Gastroesophageal sphincter (tissue), 3 donors: Measurements from ENCODE around the gene PRKCZ.

Source experiments
- POLR2A ChIP-seq, 2 donors: fragments of 450-650 bp; IDR thresholded peaks; one replicate each; pipeline ENCODE4 v1.6.1; 2017; ENCODE audit warnings: antibody characterized with exemption in 2 of 2, mild to moderate bottlenecking in 2 of 2, moderate library complexity in 1 of 2
- TF ChIP-seq, protein P1 (sequence below), 4 experiments: fragments of 200-600 bp in 2 of 4; fragments of 450-650 bp in 2 of 4; sonication (generic) in 1 of 4; IDR thresholded peaks; one replicate each; pipeline ENCODE4 v1.5.1; 2017 to 2019; ENCODE audit warnings: antibody characterized with exemption in 4 of 4, mild to moderate bottlenecking in 2 of 4, moderate library complexity in 2 of 4

DNA sequence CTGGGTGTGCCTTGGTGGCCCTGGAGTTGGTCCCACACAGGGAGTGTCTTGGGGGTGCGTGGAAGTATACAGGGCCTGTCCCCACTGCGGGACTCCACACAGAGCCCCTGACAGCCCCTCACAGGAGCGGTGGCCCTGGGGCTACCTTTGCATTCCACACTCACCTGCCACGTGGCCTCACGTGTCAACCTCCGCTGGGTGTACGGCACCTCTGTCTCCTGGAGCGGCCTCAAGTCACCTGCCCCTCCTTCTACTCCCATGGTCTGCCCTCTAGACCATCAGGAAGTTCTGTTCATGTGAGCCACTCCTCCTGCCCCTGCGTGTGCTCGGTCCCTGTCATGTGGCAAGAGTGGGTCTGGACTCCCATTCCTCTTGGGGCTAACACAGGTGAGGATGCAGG, 85.7 kb downstream of the PRKCZ start:
- no peak for TF ChIP-seq POLR2A (IDR thresholded peaks at IDR 0.05)
- TF ChIP-seq, protein P1, sequence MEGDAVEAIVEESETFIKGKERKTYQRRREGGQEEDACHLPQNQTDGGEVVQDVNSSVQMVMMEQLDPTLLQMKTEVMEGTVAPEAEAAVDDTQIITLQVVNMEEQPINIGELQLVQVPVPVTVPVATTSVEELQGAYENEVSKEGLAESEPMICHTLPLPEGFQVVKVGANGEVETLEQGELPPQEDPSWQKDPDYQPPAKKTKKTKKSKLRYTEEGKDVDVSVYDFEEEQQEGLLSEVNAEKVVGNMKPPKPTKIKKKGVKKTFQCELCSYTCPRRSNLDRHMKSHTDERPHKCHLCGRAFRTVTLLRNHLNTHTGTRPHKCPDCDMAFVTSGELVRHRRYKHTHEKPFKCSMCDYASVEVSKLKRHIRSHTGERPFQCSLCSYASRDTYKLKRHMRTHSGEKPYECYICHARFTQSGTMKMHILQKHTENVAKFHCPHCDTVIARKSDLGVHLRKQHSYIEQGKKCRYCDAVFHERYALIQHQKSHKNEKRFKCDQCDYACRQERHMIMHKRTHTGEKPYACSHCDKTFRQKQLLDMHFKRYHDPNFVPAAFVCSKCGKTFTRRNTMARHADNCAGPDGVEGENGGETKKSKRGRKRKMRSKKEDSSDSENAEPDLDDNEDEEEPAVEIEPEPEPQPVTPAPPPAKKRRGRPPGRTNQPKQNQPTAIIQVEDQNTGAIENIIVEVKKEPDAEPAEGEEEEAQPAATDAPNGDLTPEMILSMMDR (IDR thresholded peaks at IDR 0.05) = no peak
